HepG2 (cell line): ENCODE measurements around the gene C20orf204. TPM values are rescaled to one million over a fixed set of nuclear protein-coding genes. Genes with fewer than 3 reads are reported as not detected.

Experiments used
- ATRX ChIP-seq: sonication (generic); formaldehyde crosslinking; IDR thresholded peaks from 2 replicates; pipeline ENCODE4 v1.4.0; 2020; ENCODE audit warnings: missing genetic modification reagents, borderline replicate concordance
- EEA1 ChIP-seq: sonication (generic); formaldehyde crosslinking; IDR thresholded peaks from 2 replicates; pipeline ENCODE4 v1.5.1; 2020; ENCODE audit warnings: mild to moderate bottlenecking, missing genetic modification reagents, borderline replicate concordance
- KLF6 ChIP-seq: IDR thresholded peaks from 2 replicates; pipeline ENCODE4 v1.8.0; 2016; ENCODE audit warnings: missing biosample characterization, missing genetic modification reagents
- NBN ChIP-seq: fragments of 450-650 bp; conservative IDR thresholded peaks from 2 replicates; pipeline ENCODE4 v1.6.1; 2017
- RXRA ChIP-seq: sonication (generic); formaldehyde crosslinking; IDR thresholded peaks from 2 replicates; pipeline ENCODE4 v1.5.1; 2020; ENCODE audit warnings: missing genetic modification reagents
- TAF15 ChIP-seq: fragments of 200-400 bp; formaldehyde crosslinking; IDR thresholded peaks from one replicate; pipeline ENCODE4 v1.6.1; 2018; ENCODE audit warnings: mild to moderate bottlenecking, low read depth, low read length; ENCODE audit not compliant: poor library complexity, severe bottlenecking
- TEAD2 ChIP-seq: sonication (generic); formaldehyde crosslinking; IDR thresholded peaks from 2 replicates; pipeline ENCODE4 v1.9.0; 2021; ENCODE audit warnings: missing genetic modification reagents
- TFDP2 ChIP-seq: sonication (generic); formaldehyde crosslinking; IDR thresholded peaks from 2 replicates; pipeline ENCODE4 v1.4.0; 2020; ENCODE audit warnings: missing genetic modification reagents
- ZFP36L1 ChIP-seq: sonication (generic); formaldehyde crosslinking; IDR thresholded peaks from 2 replicates; pipeline ENCODE4 v1.8.0; 2022; ENCODE audit warnings: mild to moderate bottlenecking, missing genetic modification reagents, moderate library complexity
- ZNF383 ChIP-seq: sonication (generic); formaldehyde crosslinking; IDR thresholded peaks from 2 replicates; pipeline ENCODE4 v1.4.0; 2020; ENCODE audit warnings: missing genetic modification reagents, mild to moderate bottlenecking, borderline replicate concordance
- ZNF503 ChIP-seq: sonication (generic); formaldehyde crosslinking; IDR thresholded peaks from 2 replicates; pipeline ENCODE4 v1.4.0; 2020; ENCODE audit warnings: missing genetic modification reagents
- ZNF564 ChIP-seq: sonication (generic); formaldehyde crosslinking; IDR thresholded peaks from 2 replicates; pipeline ENCODE4 v1.8.1; 2023; ENCODE audit warnings: mild to moderate bottlenecking, missing genetic modification reagents
- ZNF678 ChIP-seq: sonication (generic); formaldehyde crosslinking; IDR thresholded peaks from 2 replicates; pipeline ENCODE4 v1.4.0; 2020; ENCODE audit warnings: mild to moderate bottlenecking, missing genetic modification reagents
- ZNF782 ChIP-seq: sonication (generic); formaldehyde crosslinking; IDR thresholded peaks from 2 replicates; pipeline ENCODE4 v1.4.0; 2020; ENCODE audit warnings: missing genetic modification reagents, mild to moderate bottlenecking, borderline replicate concordance
- ZSCAN30 ChIP-seq: sonication (generic); formaldehyde crosslinking; IDR thresholded peaks from 2 replicates; pipeline ENCODE4 v1.5.0; 2020; ENCODE audit warnings: mild to moderate bottlenecking, missing genetic modification reagents
- ZSCAN31 ChIP-seq: sonication (generic); formaldehyde crosslinking; IDR thresholded peaks from 2 replicates; pipeline ENCODE4 v1.5.0; 2020; ENCODE audit warnings: low read depth, mild to moderate bottlenecking, missing genetic modification reagents
- ZZZ3 ChIP-seq: sonication (generic); formaldehyde crosslinking; IDR thresholded peaks from 2 replicates; pipeline ENCODE4 v1.4.0; 2020; ENCODE audit warnings: missing genetic modification reagents, mild to moderate bottlenecking, borderline replicate concordance
- polyA plus RNA-seq, 8 experiments: library from polyadenylated mRNA; depleted of rRNA in 3 of 8; stranded (reverse) in 7 of 8; unstranded in 1 of 8; fragments of >200 nt; fragmentation: Illumina TruSeq in 4 of 8; extraction: Trizol in 4 of 8; gene quantifications; 2 replicates each; pipeline versions ENCODE4 v1.2.1 to v1.2.3, GENCODE V29; 2011 to 2016; ENCODE audit warnings: low read depth in 4 of 8, missing spikeins in 1 of 8, mixed read lengths in 1 of 8; ENCODE audit not compliant: insufficient read depth in 1 of 8
- total RNA-seq, 5 experiments: library from RNA; depleted of rRNA; stranded (reverse); fragments of >200 nt; fragmentation: Illumina TruSeq; extraction: Trizol; gene quantifications; 2 replicates each; pipeline ENCODE4 v1.2.3, GENCODE V29; 2016; ENCODE audit warnings: low read depth in 1 of 5
- TF ChIP-seq, protein P1 (sequence below): sonication (generic); formaldehyde crosslinking; IDR thresholded peaks from 2 replicates; pipeline ENCODE4 v1.8.0; 2022; ENCODE audit warnings: missing genetic modification reagents, mild to moderate bottlenecking, inconsistent platforms, borderline replicate concordance
- TF ChIP-seq, protein P2 (sequence below): sonication (generic); formaldehyde crosslinking; conservative IDR thresholded peaks from 2 replicates; pipeline ENCODE4 v1.8.0; 2022; ENCODE audit warnings: missing genetic modification reagents
- TF ChIP-seq, protein P3 (sequence below): sonication (generic); formaldehyde crosslinking; IDR thresholded peaks from 2 replicates; pipeline ENCODE4 v1.4.0; 2020; ENCODE audit warnings: missing genetic modification reagents, mild to moderate bottlenecking, borderline replicate concordance
- TF ChIP-seq, protein P4 (sequence below): sonication (generic); formaldehyde crosslinking; IDR thresholded peaks from 2 replicates; pipeline ENCODE4 v1.8.1; 2023; ENCODE audit warnings: mild to moderate bottlenecking, missing genetic modification reagents

The C20orf204 gene
- total and polyA plus RNA-seq, 2 of the 13 experiments (the other 11 are each of a cell fraction or from before 2014, with no cell fraction given) = 22.1 to 80.0 TPM

- TF ChIP-seq, protein P1, sequence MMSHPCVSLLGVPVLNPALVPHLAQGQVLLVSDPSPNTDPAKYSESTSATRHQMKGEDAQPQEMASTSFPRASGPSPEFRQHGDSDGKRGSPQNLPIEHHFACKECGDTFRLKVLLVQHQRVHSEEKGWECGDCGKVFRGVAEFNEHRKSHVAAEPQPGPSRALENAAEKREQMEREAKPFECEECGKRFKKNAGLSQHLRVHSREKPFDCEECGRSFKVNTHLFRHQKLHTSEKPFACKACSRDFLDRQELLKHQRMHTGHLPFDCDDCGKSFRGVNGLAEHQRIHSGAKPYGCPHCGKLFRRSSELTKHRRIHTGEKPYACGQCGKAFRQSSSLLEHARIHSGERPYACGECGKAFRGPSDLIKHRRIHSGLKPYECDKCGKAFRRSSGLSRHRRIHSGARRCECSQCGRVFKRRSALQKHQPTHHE (CRISPR knock-in tag) = 0 out of 2 replicates have a peak, but pooled peaks have one; percentile 36
- TF ChIP-seq ZNF383 (CRISPR knock-in tag) (no peak; the same call in none of the 2 replicates), ZNF564 (peak; percentile 83), KLF6 (peak; percentile 83), ZNF503 (CRISPR knock-in tag) (peak; percentile 78; the same call in 1 of the 2 replicates), ZFP36L1 (CRISPR knock-in tag) (peak; percentile 89), ZSCAN31 (CRISPR knock-in tag) (peak; percentile 93), NBN (no peak), ATRX (CRISPR knock-in tag) (no peak), TFDP2 (CRISPR knock-in tag) (peak; percentile 95), ZNF782 (CRISPR knock-in tag) (no peak), ZNF678 (CRISPR knock-in tag) (peak; percentile 68; the same call in 1 of the 2 replicates), ZSCAN30 (CRISPR knock-in tag) (no peak), TEAD2 (CRISPR knock-in tag) (no peak), ZZZ3 (peak; percentile 82; the same call in 1 of the 2 replicates), EEA1 (peak; percentile 3; the same call in 1 of the 2 replicates), RXRA (CRISPR knock-in tag) (peak; percentile 82), TAF15 (peak; percentile 97)
- TF ChIP-seq, protein P2, sequence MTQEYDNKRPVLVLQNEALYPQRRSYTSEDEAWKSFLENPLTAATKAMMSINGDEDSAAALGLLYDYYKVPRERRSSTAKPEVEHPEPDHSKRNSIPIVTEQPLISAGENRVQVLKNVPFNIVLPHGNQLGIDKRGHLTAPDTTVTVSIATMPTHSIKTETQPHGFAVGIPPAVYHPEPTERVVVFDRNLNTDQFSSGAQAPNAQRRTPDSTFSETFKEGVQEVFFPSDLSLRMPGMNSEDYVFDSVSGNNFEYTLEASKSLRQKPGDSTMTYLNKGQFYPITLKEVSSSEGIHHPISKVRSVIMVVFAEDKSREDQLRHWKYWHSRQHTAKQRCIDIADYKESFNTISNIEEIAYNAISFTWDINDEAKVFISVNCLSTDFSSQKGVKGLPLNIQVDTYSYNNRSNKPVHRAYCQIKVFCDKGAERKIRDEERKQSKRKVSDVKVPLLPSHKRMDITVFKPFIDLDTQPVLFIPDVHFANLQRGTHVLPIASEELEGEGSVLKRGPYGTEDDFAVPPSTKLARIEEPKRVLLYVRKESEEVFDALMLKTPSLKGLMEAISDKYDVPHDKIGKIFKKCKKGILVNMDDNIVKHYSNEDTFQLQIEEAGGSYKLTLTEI (CRISPR knock-in tag) = no peak
- TF ChIP-seq, protein P3, sequence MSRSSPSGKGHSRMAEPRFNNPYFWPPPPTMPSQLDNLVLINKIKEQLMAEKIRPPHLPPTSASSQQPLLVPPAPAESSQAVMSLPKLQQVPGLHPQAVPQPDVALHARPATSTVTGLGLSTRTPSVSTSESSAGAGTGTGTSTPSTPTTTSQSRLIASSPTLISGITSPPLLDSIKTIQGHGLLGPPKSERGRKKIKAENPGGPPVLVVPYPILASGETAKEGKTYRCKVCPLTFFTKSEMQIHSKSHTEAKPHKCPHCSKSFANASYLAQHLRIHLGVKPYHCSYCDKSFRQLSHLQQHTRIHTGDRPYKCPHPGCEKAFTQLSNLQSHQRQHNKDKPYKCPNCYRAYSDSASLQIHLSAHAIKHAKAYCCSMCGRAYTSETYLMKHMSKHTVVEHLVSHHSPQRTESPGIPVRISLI (CRISPR knock-in tag) = no peak; the same call in 1 of the 2 replicates
- TF ChIP-seq, protein P4, sequence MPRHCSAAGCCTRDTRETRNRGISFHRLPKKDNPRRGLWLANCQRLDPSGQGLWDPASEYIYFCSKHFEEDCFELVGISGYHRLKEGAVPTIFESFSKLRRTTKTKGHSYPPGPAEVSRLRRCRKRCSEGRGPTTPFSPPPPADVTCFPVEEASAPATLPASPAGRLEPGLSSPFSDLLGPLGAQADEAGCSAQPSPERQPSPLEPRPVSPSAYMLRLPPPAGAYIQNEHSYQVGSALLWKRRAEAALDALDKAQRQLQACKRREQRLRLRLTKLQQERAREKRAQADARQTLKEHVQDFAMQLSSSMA (CRISPR knock-in tag) = 0 out of 2 replicates have a peak, but pooled peaks have one; percentile 33
Measured at GRCh38 chr20:64062596-64063388, 26.8 kb downstream of the C20orf204 start, which contains the start of gene TCEA2 (continued).
